Fibroblast of the aortic adventitia (primary cell): ENCODE data around the gene HMHB1. TPM values are rescaled to one million over a fixed set of nuclear protein-coding genes. Genes with fewer than 3 reads are reported as not detected.

Experiments
- DNase-seq: peaks from one replicate; pipeline ENCODE4 v3.0.0-alpha.2; 2010; ENCODE audit warnings: low read depth
- H3K4me3 ChIP-seq: 2 replicates; pipeline ENCODE4 v1.5.1; 2011; ENCODE audit warnings: low read depth, mild to moderate bottlenecking, control low read depth, low read length, moderate library complexity
- total RNA-seq: library from RNA; depleted of rRNA; stranded (reverse); fragments of >200 nt; gene quantifications from 2 replicates; pipeline ENCODE4 v1.2.3, GENCODE V29; 2012; ENCODE audit warnings: low replicate concordance
- TF ChIP-seq, protein P1 (sequence below): IDR thresholded peaks from 2 replicates; pipeline ENCODE4 v1.5.1; 2011; ENCODE audit warnings: mild to moderate bottlenecking, low read length, control low read depth, inconsistent platforms; ENCODE audit not compliant: insufficient read depth

Gene HMHB1
- total RNA-seq, 1 donor = not detected

DNA sequence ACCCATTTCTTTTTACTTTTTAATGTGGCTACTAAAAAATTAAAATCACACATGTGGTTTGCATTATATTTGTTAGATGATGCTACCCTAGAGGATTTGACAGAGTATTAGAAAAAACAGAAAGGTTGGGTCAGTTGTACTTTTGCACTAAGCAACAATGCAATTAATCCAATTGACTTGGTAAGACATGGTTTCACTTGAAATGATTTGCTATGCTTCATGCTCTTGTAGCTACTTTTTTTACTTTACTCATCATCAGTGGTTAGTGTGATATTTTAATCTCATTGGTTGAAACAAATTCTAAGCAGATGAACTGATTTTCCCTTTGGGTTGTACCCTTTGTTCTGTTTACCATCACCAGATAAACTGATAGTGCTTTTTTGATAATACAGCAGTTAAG, 39.4 kb downstream of the HMHB1 start:
- no peak overlapping the region for H3K4me3 ChIP-seq
- no peak for DNase-seq
- TF ChIP-seq, protein P1, sequence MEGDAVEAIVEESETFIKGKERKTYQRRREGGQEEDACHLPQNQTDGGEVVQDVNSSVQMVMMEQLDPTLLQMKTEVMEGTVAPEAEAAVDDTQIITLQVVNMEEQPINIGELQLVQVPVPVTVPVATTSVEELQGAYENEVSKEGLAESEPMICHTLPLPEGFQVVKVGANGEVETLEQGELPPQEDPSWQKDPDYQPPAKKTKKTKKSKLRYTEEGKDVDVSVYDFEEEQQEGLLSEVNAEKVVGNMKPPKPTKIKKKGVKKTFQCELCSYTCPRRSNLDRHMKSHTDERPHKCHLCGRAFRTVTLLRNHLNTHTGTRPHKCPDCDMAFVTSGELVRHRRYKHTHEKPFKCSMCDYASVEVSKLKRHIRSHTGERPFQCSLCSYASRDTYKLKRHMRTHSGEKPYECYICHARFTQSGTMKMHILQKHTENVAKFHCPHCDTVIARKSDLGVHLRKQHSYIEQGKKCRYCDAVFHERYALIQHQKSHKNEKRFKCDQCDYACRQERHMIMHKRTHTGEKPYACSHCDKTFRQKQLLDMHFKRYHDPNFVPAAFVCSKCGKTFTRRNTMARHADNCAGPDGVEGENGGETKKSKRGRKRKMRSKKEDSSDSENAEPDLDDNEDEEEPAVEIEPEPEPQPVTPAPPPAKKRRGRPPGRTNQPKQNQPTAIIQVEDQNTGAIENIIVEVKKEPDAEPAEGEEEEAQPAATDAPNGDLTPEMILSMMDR = no peak

DNA sequence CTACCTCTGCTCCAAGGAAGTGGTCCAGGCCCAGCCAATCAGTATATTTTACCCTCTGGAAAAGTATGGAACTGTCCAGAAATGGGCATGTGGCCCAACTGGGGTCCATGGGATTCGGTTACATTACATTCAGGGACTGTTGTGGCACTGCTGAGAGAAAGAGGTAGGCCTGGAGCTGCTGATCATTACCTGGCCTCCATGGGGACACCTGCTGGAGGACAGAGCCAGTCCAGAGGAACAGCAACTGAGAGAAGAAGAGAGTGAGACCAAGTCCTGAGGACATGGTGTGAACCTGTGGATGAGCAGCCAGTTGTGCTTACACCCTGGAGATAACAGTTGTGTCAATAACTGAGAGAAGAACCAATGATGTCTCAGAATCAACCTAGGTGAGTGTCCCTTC, 48.2 kb downstream of the HMHB1 start:
- TF ChIP-seq, protein P1 = no peak
- no peak for DNase-seq
- H3K4me3 ChIP-seq = no peak overlapping the region

DNA sequence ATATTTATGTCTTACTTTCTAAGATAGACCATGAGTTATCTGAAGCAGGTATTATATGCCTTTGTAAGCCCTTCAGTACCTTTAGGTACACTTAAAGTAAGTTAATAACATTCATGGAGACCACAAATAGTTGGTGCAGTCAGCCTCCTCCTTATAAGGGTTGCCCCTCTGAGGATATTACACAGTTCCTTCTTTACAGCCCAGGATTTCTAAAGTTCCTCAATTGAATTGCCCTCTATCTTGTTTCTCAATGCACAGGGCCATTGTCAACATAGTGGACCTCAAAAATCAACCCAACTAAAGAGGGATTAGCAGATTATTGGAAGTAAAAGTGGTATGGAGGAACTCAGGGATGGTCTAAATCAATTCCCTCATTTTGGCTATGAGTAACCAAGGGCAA, 50.3 kb downstream of the HMHB1 start:
- TF ChIP-seq, protein P1 = no peak
- no peak overlapping the region for H3K4me3 ChIP-seq
- no peak for DNase-seq

DNA sequence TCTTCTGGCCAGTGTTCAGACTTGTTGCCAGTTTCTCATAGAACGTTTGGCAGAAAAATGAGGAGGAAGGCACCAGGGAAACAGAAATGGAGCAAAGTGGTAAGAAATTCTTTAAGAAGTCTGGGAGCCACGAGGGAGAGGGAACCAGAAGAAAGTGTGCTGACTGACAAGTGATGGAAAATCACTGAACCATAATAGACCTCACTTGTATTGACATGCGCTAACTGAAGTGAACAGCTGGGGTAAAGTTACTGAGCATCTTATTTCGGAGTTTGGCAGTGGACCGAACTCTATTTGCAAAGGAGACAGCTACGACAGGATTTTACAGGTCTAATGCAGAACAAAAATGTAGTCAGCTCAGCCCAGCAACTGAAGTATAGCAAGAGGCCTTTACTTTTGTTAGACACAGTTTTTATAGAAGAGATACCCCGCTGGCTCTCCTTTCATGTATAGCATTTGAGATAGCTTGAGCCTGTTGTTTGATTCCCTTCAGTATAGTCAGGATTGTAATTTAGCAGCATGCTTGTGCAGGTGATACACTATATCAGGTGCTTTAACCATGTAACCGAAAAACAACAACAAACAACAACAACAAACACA, 53.6 kb downstream of the HMHB1 start:
- H3K4me3 ChIP-seq = no peak overlapping the region
- TF ChIP-seq, protein P1 = no peak
- no peak for DNase-seq
